Colonic mucosa (tissue), 4 donors: Measurements from ENCODE around the gene CREB3L4. TPM values are rescaled to one million over a fixed set of nuclear protein-coding genes. Genes with fewer than 3 reads are reported as not detected.
A peak's percentile ranks its signal among the peaks of the same experiment; 100 is the strongest.

ENCODE experiments used
- DNase-seq: peaks from one replicate; pipeline ENCODE4 v3.0.0-alpha.2; 2020
- H3K27ac ChIP-seq: fragments of 200-600 bp; one replicate; pipeline ENCODE4 v1.8.0; 2021
- H3K27me3 ChIP-seq: fragments of 200-600 bp; one replicate; pipeline ENCODE4 v1.8.0; 2021
- H3K36me3 ChIP-seq: fragments of 200-600 bp; one replicate; pipeline ENCODE4 v1.8.0; 2021
- H3K4me1 ChIP-seq: fragments of 200-600 bp; one replicate; pipeline ENCODE4 v1.8.0; 2021; ENCODE audit warnings: mild to moderate bottlenecking
- H3K4me3 ChIP-seq: fragments of 200-600 bp; one replicate; pipeline ENCODE4 v1.8.0; 2021
- H3K9ac ChIP-seq, 2 donors: one replicate each; pipeline ENCODE4 v1.7.0; 2013; ENCODE audit warnings: control low read depth in 2 of 2, low read depth in 2 of 2, low read length in 2 of 2
- H3K9me3 ChIP-seq: fragments of 200-600 bp; one replicate; pipeline ENCODE4 v1.8.0; 2021
- intact Hi-C: fragments of 100-400 bp; cut with DNase I; formaldehyde crosslinking; loops from one replicate; pipeline ENCODE4 v1.14.1; 2022
- total RNA-seq, 2 donors: library from RNA; stranded (reverse); fragmentation: NEBNext Ultra II Directional in 1 of 2; extraction: Animal tissue kit (Norgen Biotek cat#: 25700) in 1 of 2; gene quantifications; one replicate each; pipeline ENCODE4 v1.2.1, GENCODE V29; 2021
- TF ChIP-seq, protein P1 (sequence below): fragments of 200-600 bp; IDR thresholded peaks from one replicate; pipeline ENCODE4 v1.8.0; 2022; ENCODE audit warnings: antibody characterized with exemption, mild to moderate bottlenecking
- donor health status: healthy.
- donor health status: DM: no; HTN: no; CAD: no.
- donor health status: DM: no; HTN: no; CAD: no.

The CREB3L4 gene
- total RNA-seq, 2 donors from 2014 or later = 19.0 to 37.1 TPM

DNA sequence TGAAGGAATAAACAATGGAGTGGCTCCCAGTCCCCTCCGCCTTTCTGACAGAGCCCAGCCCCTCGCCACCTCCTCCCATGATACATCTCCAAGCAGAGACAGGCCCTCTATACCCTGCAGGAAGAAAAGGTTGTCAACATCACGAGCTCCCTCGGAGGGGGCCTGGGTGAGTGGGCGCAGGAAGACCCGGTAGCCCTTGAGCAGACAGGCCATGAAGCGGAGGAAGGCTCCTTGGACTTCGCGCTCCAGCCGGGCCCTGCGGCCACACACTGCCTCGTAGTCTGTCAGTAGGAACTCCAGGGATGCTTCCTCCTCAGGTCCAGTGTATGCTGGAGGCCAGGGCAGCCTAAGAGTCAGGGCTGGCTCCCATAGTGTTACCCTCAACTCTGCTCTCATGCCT, 28.2 kb upstream of the CREB3L4 start:
- no peaks in the 10 kb centered on the region for H3K4me1 ChIP-seq
- no peaks in the 10 kb centered on the region for H3K27me3 ChIP-seq
- peaks cover 14% of the 10 kb centered on the region for H3K36me3 ChIP-seq
- H3K27ac ChIP-seq = no peak overlapping the region
- TF ChIP-seq, protein P1, sequence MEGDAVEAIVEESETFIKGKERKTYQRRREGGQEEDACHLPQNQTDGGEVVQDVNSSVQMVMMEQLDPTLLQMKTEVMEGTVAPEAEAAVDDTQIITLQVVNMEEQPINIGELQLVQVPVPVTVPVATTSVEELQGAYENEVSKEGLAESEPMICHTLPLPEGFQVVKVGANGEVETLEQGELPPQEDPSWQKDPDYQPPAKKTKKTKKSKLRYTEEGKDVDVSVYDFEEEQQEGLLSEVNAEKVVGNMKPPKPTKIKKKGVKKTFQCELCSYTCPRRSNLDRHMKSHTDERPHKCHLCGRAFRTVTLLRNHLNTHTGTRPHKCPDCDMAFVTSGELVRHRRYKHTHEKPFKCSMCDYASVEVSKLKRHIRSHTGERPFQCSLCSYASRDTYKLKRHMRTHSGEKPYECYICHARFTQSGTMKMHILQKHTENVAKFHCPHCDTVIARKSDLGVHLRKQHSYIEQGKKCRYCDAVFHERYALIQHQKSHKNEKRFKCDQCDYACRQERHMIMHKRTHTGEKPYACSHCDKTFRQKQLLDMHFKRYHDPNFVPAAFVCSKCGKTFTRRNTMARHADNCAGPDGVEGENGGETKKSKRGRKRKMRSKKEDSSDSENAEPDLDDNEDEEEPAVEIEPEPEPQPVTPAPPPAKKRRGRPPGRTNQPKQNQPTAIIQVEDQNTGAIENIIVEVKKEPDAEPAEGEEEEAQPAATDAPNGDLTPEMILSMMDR = no peak
- H3K9ac ChIP-seq = no peak overlapping the region
- H3K9me3 ChIP-seq = no peaks in the 10 kb centered on the region
- intact Hi-C loops = no loop called here
- no peak for DNase-seq
- no peak overlapping the region for H3K4me3 ChIP-seq

DNA sequence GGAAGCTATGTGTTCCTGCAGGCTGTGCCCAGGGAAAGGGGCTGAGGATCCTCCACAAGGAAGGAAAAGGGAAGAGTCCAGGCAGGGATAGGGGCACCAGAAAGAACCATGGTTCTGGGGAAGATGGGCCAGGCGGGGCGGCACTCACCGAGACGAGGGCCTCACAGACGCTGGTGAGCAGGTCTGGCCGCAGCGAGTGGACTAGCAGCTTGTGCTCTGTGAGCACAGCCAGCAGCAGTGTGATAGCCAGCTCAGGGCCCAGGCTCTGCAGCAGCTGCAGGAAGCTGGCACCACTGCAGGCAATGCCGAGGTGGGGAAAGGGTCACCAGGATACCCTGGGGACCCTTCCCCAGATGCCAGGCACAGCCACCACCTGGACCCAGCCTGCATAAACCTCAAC, 26.9 kb upstream of the CREB3L4 start:
- no peak overlapping the region for H3K27ac ChIP-seq
- no peaks in the 10 kb centered on the region for H3K9me3 ChIP-seq
- no peak overlapping the region for H3K4me3 ChIP-seq
- H3K4me1 ChIP-seq = peaks cover 4% of the 10 kb centered on the region
- DNase-seq = no peak
- peaks cover 8% of the 10 kb centered on the region for H3K36me3 ChIP-seq
- no peaks in the 10 kb centered on the region for H3K27me3 ChIP-seq
- intact Hi-C loops = no loop called here
- H3K9ac ChIP-seq = no peak overlapping the region
- TF ChIP-seq, protein P1 = no peak

DNA sequence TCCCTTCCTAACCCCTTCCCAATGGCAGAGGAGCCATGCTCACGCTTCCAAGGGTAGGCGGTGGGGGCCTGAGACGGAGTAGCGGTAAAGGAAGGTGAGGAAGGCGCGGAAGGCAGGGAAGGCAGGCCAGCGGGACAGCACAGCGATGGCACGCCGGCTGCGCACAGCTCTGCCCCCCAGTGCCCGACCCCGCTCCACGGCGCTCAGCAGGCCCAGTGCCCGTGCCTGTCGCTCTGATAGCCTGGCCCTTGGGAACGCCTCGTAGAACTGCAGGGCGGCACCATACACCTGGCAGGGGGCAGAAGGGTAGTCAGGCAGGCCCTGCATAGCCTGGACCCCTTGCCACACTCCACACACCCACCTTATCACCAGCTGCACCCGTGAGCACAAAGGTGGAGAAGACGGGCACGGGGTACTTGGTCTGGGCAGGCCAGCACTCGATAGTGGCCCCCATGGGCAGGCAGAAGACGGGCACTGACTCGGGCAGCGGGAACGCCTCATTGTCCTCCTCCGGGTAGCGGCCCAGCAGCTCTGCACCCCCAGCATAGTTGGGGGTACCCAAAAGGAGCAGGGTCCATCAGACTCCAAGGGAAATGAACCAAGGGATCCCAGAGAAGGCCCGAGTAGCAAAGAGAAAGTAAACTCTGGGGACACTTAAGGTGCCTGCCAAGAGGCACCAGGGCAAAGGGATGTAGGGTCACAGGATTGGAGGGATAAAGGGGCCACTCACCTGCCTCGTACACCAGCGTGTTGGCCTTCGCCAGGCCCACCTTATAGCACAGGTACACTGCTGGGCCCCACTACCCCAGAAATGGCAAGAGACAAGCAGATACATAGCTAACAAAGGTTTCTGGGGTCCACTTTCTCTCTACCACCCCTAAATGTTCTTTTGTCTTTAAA, 25.6 kb upstream of the CREB3L4 start:
- Histone ChIP-seq H3K27me3 (no peaks in the 10 kb centered on the region), H3K9me3 (no peaks in the 10 kb centered on the region), H3K4me1 (peaks cover 9% of the 10 kb centered on the region), H3K4me3 (no peak overlapping the region), H3K36me3 (no peaks in the 10 kb centered on the region), H3K9ac (no peak overlapping the region), H3K27ac (no peak overlapping the region)
- no peak for DNase-seq
- intact Hi-C loops = no loop called here
- TF ChIP-seq, protein P1 = no peak

DNA sequence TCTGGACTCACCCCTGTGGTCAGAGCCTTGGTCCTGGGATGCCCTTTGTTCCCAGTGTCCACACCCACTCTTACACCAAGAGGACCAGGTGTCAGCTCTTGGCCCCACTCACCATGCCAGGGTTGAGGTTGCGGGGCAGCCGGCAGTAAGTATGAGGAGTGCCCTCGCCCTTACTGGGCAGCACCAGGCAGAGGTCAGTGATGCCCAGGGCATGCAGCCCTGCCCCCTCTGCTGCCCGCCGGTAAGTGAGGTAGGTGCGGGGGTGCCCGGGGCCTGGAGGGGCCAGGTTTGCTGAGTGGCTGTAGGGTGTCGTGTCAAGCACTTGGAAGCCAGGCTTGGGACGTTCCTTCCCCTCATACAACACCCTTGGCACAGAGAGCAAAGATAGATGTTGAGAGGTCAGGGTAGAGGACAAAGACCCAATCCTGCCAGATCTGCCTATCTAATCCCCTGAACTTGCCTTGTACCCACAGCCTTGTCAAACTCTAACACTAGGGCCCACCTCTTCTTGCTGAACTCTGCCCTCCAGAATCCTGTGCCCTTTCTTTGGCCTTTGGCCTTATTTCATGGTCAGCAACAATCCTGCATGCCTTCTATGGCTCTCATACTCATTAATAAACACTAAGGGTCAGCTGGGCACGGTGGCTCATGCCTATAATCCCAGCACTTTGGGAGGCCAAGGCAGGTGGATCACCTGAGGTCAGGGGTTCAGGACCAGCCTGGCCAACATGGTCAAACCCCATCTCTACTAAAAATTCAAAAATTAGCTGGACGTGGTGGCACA, 24.7 kb upstream of the CREB3L4 start:
- no peak overlapping the region for H3K4me3 ChIP-seq
- H3K27me3 ChIP-seq = no peaks in the 10 kb centered on the region
- intact Hi-C loops = no loop called here
- DNase-seq = no peak
- peaks cover 9% of the 10 kb centered on the region for H3K4me1 ChIP-seq
- no peak overlapping the region for H3K9ac ChIP-seq
- H3K27ac ChIP-seq = no peak overlapping the region
- no peaks in the 10 kb centered on the region for H3K9me3 ChIP-seq
- TF ChIP-seq, protein P1 = no peak
- no peaks in the 10 kb centered on the region for H3K36me3 ChIP-seq

DNA sequence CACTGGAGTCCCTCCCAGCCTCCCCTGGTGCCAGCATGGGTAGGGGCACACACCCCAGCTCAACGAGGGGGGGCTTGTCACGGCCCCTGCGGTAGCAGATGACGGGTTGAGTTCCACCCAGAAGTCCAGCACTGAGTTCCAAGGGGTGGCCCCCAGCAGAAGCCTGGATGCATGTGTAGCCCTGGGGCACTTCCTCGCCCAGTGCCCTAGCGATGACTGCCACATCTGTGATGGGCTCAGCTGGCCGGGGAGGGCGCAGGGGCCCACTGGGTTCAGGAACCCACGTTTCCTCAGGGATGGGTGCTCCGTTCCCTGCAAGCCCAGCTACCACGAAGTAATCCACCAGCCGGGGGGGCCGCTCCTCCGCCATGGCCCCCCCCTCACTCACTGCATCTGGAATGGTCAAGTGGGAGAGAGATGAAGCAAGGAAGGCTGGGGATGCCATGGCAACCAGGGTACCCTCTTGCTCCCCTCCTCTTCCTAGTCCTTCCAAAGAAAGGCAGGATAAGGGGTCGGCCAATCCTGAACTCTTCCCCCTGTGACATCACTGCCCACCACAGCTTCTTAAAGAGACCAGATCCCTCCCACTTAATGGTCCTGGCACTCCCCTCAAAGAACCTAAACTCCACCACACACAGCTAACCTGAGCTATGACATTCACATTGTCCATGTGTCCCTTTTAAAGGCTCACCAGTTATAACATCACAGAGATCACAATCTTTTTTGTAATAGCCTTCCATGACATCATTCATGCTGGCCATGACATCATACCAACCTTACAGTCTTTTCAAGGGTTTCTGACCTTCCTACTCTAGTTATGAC, 23.5 kb upstream of the CREB3L4 start:
- intact Hi-C loops = no loop called here
- H3K36me3 ChIP-seq = no peaks in the 10 kb centered on the region

More for the DNA sequence above, 23.5 kb upstream of the CREB3L4 start:
- DNase-seq = no peak
- Histone ChIP-seq H3K4me1 (peaks cover 9% of the 10 kb centered on the region), H3K9ac (peak overlapping the region; percentile 90 to 98), H3K4me3 (peak overlapping the region; percentile 93), H3K9me3 (no peaks in the 10 kb centered on the region), H3K27ac (peak overlapping the region; percentile 96), H3K27me3 (no peaks in the 10 kb centered on the region)
- TF ChIP-seq, protein P1 = no peak
